Smooth muscle cell (in vitro differentiated cells): Measurements from ENCODE around the gene TTC21B. TPM values are rescaled to one million over a fixed set of nuclear protein-coding genes. Genes with fewer than 3 reads are reported as not detected.

ENCODE experiments used
- DNase-seq: peaks from one replicate; lab custom pipeline; 2025; ENCODE audit not compliant: unreplicated experiment; lab: John Stamatoyannopoulos, UW
- H2AFZ ChIP-seq: fragments of 200-600 bp; sonication (generic); 2 replicates; pipeline ENCODE4 v1.6.0; 2016; ENCODE audit warnings: antibody characterized with exemption, low read depth, mild to moderate bottlenecking
- H3F3A ChIP-seq: fragments of 200-600 bp; sonication (generic); 2 replicates; pipeline ENCODE4 v1.6.0; 2017; ENCODE audit warnings: antibody characterized with exemption, low read depth
- H3K27ac ChIP-seq: fragments of 200-600 bp; sonication (generic); 2 replicates; pipeline ENCODE4 v1.5.1; 2016; ENCODE audit warnings: low read depth, mild to moderate bottlenecking
- H3K27me3 ChIP-seq: fragments of 200-600 bp; sonication (generic); 2 replicates; pipeline ENCODE4 v1.6.1; 2016; ENCODE audit warnings: low read depth, mild to moderate bottlenecking
- H3K36me3 ChIP-seq: fragments of 200-600 bp; sonication (generic); 2 replicates; pipeline ENCODE4 v1.5.1; 2016; ENCODE audit warnings: low read depth
- H3K4me1 ChIP-seq: fragments of 200-600 bp; sonication (generic); 2 replicates; pipeline ENCODE4 v1.5.1; 2016; ENCODE audit warnings: low read depth
- H3K4me2 ChIP-seq: fragments of 200-600 bp; sonication (generic); 2 replicates; pipeline ENCODE4 v1.6.0; 2016; ENCODE audit warnings: mild to moderate bottlenecking
- H3K4me3 ChIP-seq: fragments of 200-600 bp; sonication (generic); 2 replicates; pipeline ENCODE4 v1.5.1; 2016; ENCODE audit warnings: mild to moderate bottlenecking
- H3K79me2 ChIP-seq: fragments of 200-600 bp; sonication (generic); 2 replicates; pipeline ENCODE4 v1.6.0; 2016; ENCODE audit warnings: low read depth, mild to moderate bottlenecking
- H3K9ac ChIP-seq: fragments of 200-600 bp; sonication (generic); 2 replicates; pipeline ENCODE4 v1.6.0; 2016; ENCODE audit warnings: low read depth
- H3K9me3 ChIP-seq: fragments of 200-600 bp; sonication (generic); replicated peaks from 2 replicates; pipeline ENCODE4 v1.5.1; 2016; ENCODE audit warnings: low read depth
- H4K20me1 ChIP-seq: fragments of 200-600 bp; sonication (generic); 2 replicates; pipeline ENCODE4 v1.6.0; 2016; ENCODE audit warnings: low read depth
- WGBS: methylation state at CpG from one replicate; pipeline ENCODE4 v1.1.7; 2016; ENCODE audit warnings: low lambda C conversion rate; 5-methylcytosine and 5-hydroxymethylcytosine counted together
- polyA plus RNA-seq: library from polyadenylated mRNA; unstranded; fragments of >200 nt; fragmentation: Nextera tagmentation; extraction: Ambion mirVana; gene quantifications from 2 replicates; pipeline ENCODE4 v1.2.1, GENCODE V29; 2016
- total RNA-seq: library from RNA; depleted of rRNA; stranded (reverse); fragments of >200 nt; gene quantifications from 2 replicates; pipeline ENCODE4 v1.2.3, GENCODE V29; 2014
- TF ChIP-seq, protein P1 (sequence below): fragments of 200-600 bp; sonication (generic); IDR thresholded peaks from 2 replicates; pipeline ENCODE4 v1.5.1; 2017; ENCODE audit warnings: borderline replicate concordance, mild to moderate bottlenecking, antibody characterized with exemption; ENCODE audit not compliant: insufficient read depth, poor library complexity, severe bottlenecking

Gene TTC21B
- total and polyA plus RNA-seq, 2 experiments from 2014 or later: 5.5 to 48.0 TPM

DNA sequence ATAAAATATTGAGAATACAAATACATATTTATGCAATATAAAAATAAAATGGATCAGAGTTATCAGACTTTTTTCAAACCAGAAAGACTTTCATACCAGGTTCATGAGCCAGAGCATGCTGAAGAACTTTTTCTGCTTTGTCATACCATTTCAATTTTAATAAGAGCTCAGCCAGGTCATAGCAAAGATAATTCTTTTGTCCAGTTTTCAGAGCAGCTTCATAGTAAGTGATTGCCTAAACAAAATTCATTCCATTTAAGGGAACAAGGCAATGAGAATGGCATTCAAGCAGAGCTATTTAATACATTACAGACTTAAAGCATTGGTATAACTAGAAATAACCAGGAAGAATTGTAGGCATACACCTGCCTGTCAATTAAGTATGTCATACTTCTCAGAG lies 42.3 kb downstream of the TTC21B start:
- TF ChIP-seq, protein P1, sequence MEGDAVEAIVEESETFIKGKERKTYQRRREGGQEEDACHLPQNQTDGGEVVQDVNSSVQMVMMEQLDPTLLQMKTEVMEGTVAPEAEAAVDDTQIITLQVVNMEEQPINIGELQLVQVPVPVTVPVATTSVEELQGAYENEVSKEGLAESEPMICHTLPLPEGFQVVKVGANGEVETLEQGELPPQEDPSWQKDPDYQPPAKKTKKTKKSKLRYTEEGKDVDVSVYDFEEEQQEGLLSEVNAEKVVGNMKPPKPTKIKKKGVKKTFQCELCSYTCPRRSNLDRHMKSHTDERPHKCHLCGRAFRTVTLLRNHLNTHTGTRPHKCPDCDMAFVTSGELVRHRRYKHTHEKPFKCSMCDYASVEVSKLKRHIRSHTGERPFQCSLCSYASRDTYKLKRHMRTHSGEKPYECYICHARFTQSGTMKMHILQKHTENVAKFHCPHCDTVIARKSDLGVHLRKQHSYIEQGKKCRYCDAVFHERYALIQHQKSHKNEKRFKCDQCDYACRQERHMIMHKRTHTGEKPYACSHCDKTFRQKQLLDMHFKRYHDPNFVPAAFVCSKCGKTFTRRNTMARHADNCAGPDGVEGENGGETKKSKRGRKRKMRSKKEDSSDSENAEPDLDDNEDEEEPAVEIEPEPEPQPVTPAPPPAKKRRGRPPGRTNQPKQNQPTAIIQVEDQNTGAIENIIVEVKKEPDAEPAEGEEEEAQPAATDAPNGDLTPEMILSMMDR: no peak
- no peaks in the 10 kb centered on the region for H3K4me1 ChIP-seq
- H3K9me3 ChIP-seq: no peaks in the 10 kb centered on the region
- H4K20me1 ChIP-seq: no peaks in the 10 kb centered on the region
- no peak overlapping the region for H3K4me2 ChIP-seq
- no peaks in the 10 kb centered on the region for H3F3A ChIP-seq
- H2AFZ ChIP-seq: no peak overlapping the region
- no peak for DNase-seq
- H3K9ac ChIP-seq: no peak overlapping the region
- H3K79me2 ChIP-seq: no peaks in the 10 kb centered on the region
- H3K4me3 ChIP-seq: no peak overlapping the region
- H3K27ac ChIP-seq: no peak overlapping the region
- no peaks in the 10 kb centered on the region for H3K27me3 ChIP-seq
- peaks cover 16% of the 10 kb centered on the region for H3K36me3 ChIP-seq

DNA sequence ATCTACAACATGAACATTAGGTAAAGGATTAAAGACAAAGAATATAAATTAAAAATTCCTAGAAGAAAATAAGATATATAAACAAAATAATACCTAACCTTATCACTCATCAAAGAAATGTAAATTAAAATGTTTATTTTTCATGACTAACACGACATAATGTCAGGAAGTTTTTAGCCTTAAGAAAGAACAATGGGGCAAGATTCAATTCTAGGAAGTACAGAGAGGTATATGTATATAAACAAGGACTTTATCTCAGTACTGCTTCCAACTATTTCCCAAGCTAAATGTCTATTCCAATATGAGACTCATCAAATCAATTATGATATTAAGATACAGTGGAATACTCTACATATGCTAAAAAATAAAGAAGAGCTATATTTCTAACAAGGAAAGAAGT lies 44.1 kb downstream of the TTC21B start:
- Histone ChIP-seq H3K9me3 (no peaks in the 10 kb centered on the region), H3K4me2 (no peak overlapping the region), H3F3A (no peaks in the 10 kb centered on the region), H3K4me3 (no peak overlapping the region), H3K27ac (no peak overlapping the region), H2AFZ (no peak overlapping the region), H3K36me3 (peaks cover 10% of the 10 kb centered on the region), H4K20me1 (no peaks in the 10 kb centered on the region), H3K4me1 (no peaks in the 10 kb centered on the region), H3K27me3 (no peaks in the 10 kb centered on the region), H3K79me2 (no peaks in the 10 kb centered on the region), H3K9ac (no peak overlapping the region)
- DNase-seq: no peak
- TF ChIP-seq, protein P1: no peak
- 90% methylated on average over 1 of the region's 1 CpG for WGBS

DNA sequence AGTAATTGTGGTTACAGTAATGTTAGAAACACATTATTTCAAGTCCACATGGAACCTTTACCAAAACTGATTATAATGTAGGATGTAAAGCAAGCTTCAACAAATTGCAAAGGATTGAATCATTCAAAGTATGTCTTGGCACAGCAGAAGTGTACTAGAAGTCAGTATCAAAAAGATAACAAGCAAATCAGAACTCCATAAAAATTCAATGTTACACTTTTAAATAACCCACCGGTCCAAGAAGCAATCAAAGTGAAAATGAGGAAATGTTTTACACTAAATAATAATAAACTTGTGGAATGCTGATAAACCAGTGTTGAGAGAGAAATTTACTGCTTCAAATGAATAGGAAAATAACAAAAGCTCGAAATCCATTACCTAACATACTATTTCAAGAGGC lies 47.7 kb downstream of the TTC21B start:
- TF ChIP-seq, protein P1: no peak
- Histone ChIP-seq H3K4me2 (no peak overlapping the region), H3K4me3 (no peak overlapping the region), H2AFZ (no peak overlapping the region), H3K27me3 (no peaks in the 10 kb centered on the region), H3K36me3 (no peaks in the 10 kb centered on the region), H3K27ac (no peak overlapping the region), H3K79me2 (no peaks in the 10 kb centered on the region), H3K9me3 (no peaks in the 10 kb centered on the region), H4K20me1 (no peaks in the 10 kb centered on the region), H3K9ac (no peak overlapping the region), H3F3A (no peaks in the 10 kb centered on the region), H3K4me1 (no peaks in the 10 kb centered on the region)
- DNase-seq: no peak
- WGBS: 97% methylated on average over 2 of the region's 2 CpGs

DNA sequence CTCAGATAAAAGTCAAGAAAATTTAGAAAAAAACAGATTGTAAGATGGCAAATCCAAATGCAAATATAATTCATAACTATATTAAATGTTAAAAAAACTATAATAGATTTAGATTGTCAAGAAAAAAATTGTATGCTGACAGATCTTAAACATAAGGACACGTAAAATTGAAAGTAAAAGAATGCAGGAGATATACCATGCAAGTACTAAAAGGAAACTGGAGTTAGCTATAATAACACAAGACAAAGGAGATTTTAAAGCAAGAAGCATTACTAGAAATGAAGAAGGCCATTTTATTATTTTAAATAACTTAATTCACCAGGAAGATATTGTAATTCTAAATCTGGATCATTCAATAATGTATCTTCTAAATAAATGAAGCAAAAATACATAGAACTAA lies 48.3 kb downstream of the TTC21B start:
- TF ChIP-seq, protein P1: no peak
- no peak overlapping the region for H3K4me2 ChIP-seq
- DNase-seq: no peak
- H3F3A ChIP-seq: no peaks in the 10 kb centered on the region
- H2AFZ ChIP-seq: no peak overlapping the region
- no peak overlapping the region for H3K9ac ChIP-seq
- no peak overlapping the region for H3K27ac ChIP-seq
- no peaks in the 10 kb centered on the region for H4K20me1 ChIP-seq
- H3K9me3 ChIP-seq: no peaks in the 10 kb centered on the region
- no peaks in the 10 kb centered on the region for H3K4me1 ChIP-seq
- H3K4me3 ChIP-seq: no peak overlapping the region
- 100% methylated on average over 1 of the region's 1 CpG for WGBS
- H3K36me3 ChIP-seq: no peaks in the 10 kb centered on the region
- no peaks in the 10 kb centered on the region for H3K27me3 ChIP-seq
- no peaks in the 10 kb centered on the region for H3K79me2 ChIP-seq
